ENCODE data around the gene ARF6. TPM values are rescaled to one million over a fixed set of nuclear protein-coding genes. Genes with fewer than 3 reads are reported as not detected.
A peak's percentile ranks its signal among the peaks of the same experiment; 100 is the strongest.

Gene ARF6
- 61.5 TPM for total RNA-seq
- long read RNA-seq, transcript ARF6-201 (2 exons, 3,865 nt) = major isoform, 381 of 463 reads
- long read RNA-seq, partial matches to known transcripts = 0 of 463 reads
- long read RNA-seq, other reads (novel, unspliced or antisense) = 82 of 463 reads

GRCh38 chr14:49892636-49893308 is at the start of gene ARF6:
Gene ARF6 (plus strand): TSS chr14:49893082. CDS start chr14:49893737, 655 bp downstream.
- intact Hi-C loops (cut with DNase I) = loop anchor here (5.0 kb wide), 1 partner anchor 110 kb away; no protein-coding TSS in a partner anchor
- peak; percentile 98 for ATAC-seq
- H3K9me3 ChIP-seq = no peaks in the 10 kb centered on the region
- H3K4me3 ChIP-seq = peak within 1 kb of the TSS; percentile 86
- peak within 1 kb of the TSS; percentile 98 for H3K27ac ChIP-seq
- peaks cover 24% of the 10 kb centered on the region for H3K36me3 ChIP-seq
- peak; percentile 100 for DNase-seq
- TF ChIP-seq CTCF (IDR thresholded peaks at IDR 0.05) = peak; percentile 11
- H3K4me1 ChIP-seq = peaks cover 40% of the 10 kb centered on the region
- H3K27me3 ChIP-seq = no peaks in the 10 kb centered on the region

DNA sequence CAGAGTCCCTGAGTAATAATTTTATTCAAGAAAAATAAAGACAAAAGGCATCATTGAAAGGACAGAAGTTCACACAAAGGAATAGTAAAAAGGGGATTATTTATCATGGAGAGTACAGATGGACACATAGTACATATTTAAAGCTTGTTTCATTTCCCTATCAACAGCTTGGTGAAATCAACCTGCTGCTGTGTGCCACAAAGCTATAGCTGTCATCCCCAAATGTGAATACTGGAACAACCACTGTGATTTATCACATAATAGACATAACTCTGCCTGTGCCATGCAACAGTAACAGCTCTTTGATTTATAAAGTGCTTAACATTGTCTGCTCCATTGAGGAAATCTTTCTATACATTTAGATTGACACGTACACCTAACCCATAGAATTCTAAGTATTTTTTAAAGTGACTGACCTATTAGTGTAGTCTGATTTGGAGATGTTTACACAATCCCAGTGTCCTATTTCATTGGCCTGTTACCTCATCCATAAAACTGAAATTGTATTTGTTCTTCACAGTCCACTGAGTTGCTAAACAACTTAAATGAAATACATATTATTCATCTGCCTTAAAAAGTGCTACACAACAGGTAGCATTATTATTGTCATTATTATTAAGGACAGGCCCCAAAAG is 43.6 kb upstream of the ARF6 start:
- no peak overlapping the region for H3K27ac ChIP-seq
- H3K9me3 ChIP-seq = no peaks in the 10 kb centered on the region
- peaks cover 12% of the 10 kb centered on the region for H3K4me1 ChIP-seq
- H3K27me3 ChIP-seq = no peaks in the 10 kb centered on the region
- no peak overlapping the region for H3K4me3 ChIP-seq
- DNase-seq (no peak), ATAC-seq (no peak)
- H3K36me3 ChIP-seq = peaks cover 60% of the 10 kb centered on the region
- TF ChIP-seq CTCF (IDR thresholded peaks at IDR 0.05) = no peak
- intact Hi-C loops (cut with DNase I) = no loop called here

- ATAC-seq (no peak), DNase-seq (no peak)
- Histone ChIP-seq H3K4me3 (peak overlapping the region; percentile 91), H3K9me3 (no peaks in the 10 kb centered on the region), H3K36me3 (peaks cover 38% of the 10 kb centered on the region), H3K27me3 (no peaks in the 10 kb centered on the region), H3K4me1 (peaks cover 12% of the 10 kb centered on the region), H3K27ac (peak overlapping the region; percentile 95)
- TF ChIP-seq CTCF (IDR thresholded peaks at IDR 0.05) = no peak
- intact Hi-C loops (cut with DNase I) = no loop called here
These were observed 41.1 kb upstream of the ARF6 start for GRCh38 chr14:49851813-49852212.

GRCh38 chr14:49852301-49853157 is 40.4 kb upstream of the ARF6 start, which contains the start of gene NEMF:
Gene NEMF (minus strand): TSS chr14:49852788. CDS start chr14:49852753, 35 bp downstream.
- TF ChIP-seq CTCF (IDR thresholded peaks at IDR 0.05) = peak; percentile 77
- Histone ChIP-seq H3K4me3 (peak within 1 kb of the TSS; percentile 91), H3K27ac (peak within 1 kb of the TSS; percentile 95), H3K4me1 (peaks cover 12% of the 10 kb centered on the region), H3K9me3 (no peaks in the 10 kb centered on the region), H3K36me3 (peaks cover 33% of the 10 kb centered on the region), H3K27me3 (no peaks in the 10 kb centered on the region)
- peak; percentile 94 for DNase-seq
- intact Hi-C loops (cut with DNase I) = no loop called here
- ATAC-seq = peak; percentile 94

DNA sequence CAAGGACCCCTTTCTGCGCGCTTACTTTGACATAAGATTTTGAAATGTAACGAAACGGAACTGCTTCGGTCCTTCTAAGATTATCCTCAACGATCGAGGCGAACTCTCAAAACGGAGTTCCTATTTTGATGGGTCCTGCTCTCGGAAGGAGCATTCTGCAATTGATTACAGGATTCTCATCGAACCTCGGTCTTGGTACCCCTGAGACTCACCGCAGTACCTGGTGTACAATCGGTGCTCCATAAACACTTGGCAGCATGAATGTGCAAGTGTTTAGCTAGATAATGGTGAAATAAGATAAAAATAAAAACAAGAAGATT is 39.8 kb upstream of the ARF6 start:
- DNase-seq (no peak), ATAC-seq (no peak)
- Histone ChIP-seq H3K27me3 (no peaks in the 10 kb centered on the region), H3K27ac (peak overlapping the region; percentile 95), H3K4me3 (peak overlapping the region; percentile 91), H3K9me3 (no peaks in the 10 kb centered on the region), H3K4me1 (peaks cover 12% of the 10 kb centered on the region), H3K36me3 (peaks cover 27% of the 10 kb centered on the region)
- intact Hi-C loops (cut with DNase I) = no loop called here
- TF ChIP-seq CTCF (IDR thresholded peaks at IDR 0.05) = no peak
